DOHH2 (cell line): ENCODE data around the gene GRK6.
A peak's percentile ranks its signal among the peaks of the same experiment; 100 is the strongest.

ENCODE experiments used
- H3F3A ChIP-seq: fragments of 200-600 bp; sonication (generic), shearing (Covaris generic); 2 replicates; pipeline ENCODE4 v1.6.0; 2016; ENCODE audit warnings: antibody characterized with exemption, mild to moderate bottlenecking; ENCODE audit not compliant: control insufficient read depth, insufficient read depth
- H3K27ac ChIP-seq: fragments of 200-600 bp; sonication (generic); 2 replicates; pipeline ENCODE4 v1.5.1; 2014; ENCODE audit warnings: low read depth, mild to moderate bottlenecking, low read length, moderate library complexity
- H3K27me3 ChIP-seq: fragments of 200-600 bp; sonication (generic); 2 replicates; pipeline ENCODE4 v1.6.1; 2014; ENCODE audit warnings: mild to moderate bottlenecking, low read length, mixed read lengths; ENCODE audit not compliant: control insufficient read depth
- H3K36me3 ChIP-seq: fragments of 200-600 bp; sonication (generic); 2 replicates; pipeline ENCODE4 v1.6.1; 2014; ENCODE audit warnings: mild to moderate bottlenecking, low read length, moderate library complexity, mixed read lengths; ENCODE audit not compliant: control insufficient read depth
- H3K4me1 ChIP-seq: fragments of 200-600 bp; sonication (generic); 2 replicates; pipeline ENCODE4 v1.6.1; 2014; ENCODE audit warnings: mild to moderate bottlenecking, low read length, mixed read lengths; ENCODE audit not compliant: control insufficient read depth
- H3K4me2 ChIP-seq: fragments of 200-600 bp; sonication (generic); 2 replicates; pipeline ENCODE4 v1.6.0; 2014; ENCODE audit warnings: mild to moderate bottlenecking, low read length, moderate library complexity
- H3K4me3 ChIP-seq: fragments of 200-600 bp; sonication (generic); 2 replicates; pipeline ENCODE4 v1.5.1; 2014; ENCODE audit warnings: mild to moderate bottlenecking, low read length, mixed read lengths
- H3K79me2 ChIP-seq: fragments of 200-600 bp; sonication (generic); 2 replicates; pipeline ENCODE4 v1.6.1; 2014; ENCODE audit warnings: mild to moderate bottlenecking, low read length, mixed read lengths; ENCODE audit not compliant: control insufficient read depth
- H3K9me2 ChIP-seq: fragments of 200-600 bp; sonication (generic); replicated peaks from 2 replicates; pipeline ENCODE4 v1.6.1; 2014; ENCODE audit warnings: mild to moderate bottlenecking, low read length, mixed read lengths; ENCODE audit not compliant: control insufficient read depth
- H3K9me3 ChIP-seq: fragments of 200-600 bp; sonication (generic); 2 replicates; pipeline ENCODE4 v1.6.1; 2014; ENCODE audit warnings: antibody characterized with exemption, low read length, mixed read lengths; ENCODE audit not compliant: control insufficient read depth, insufficient read depth
- H4K20me1 ChIP-seq: fragments of 200-600 bp; sonication (generic); 2 replicates; pipeline ENCODE4 v1.6.0; 2014; ENCODE audit warnings: low read depth, mild to moderate bottlenecking, antibody characterized with exemption, low read length, moderate library complexity; ENCODE audit not compliant: control insufficient read depth, insufficient read depth
- EZH2phosphoT487 ChIP-seq: fragments of 200-600 bp; sonication (generic); IDR thresholded peaks from 2 replicates; pipeline ENCODE4 v1.6.1; 2017; ENCODE audit warnings: borderline replicate concordance, mild to moderate bottlenecking, antibody characterized with exemption, low read length, moderate library complexity, mixed read lengths
- TF ChIP-seq, protein P1 (sequence below): fragments of 200-600 bp; sonication (generic); IDR thresholded peaks from one replicate; pipeline ENCODE4 v1.5.1; 2014; ENCODE audit warnings: antibody characterized with exemption, mild to moderate bottlenecking, low read depth, low read length; ENCODE audit not compliant: poor library complexity, severe bottlenecking

The GRK6 gene

GRCh38 chr5:177384134-177384533 is 42.3 kb upstream of the GRK6 start, which contains the start of gene SLC34A1:
Gene SLC34A1, plus strand, starts transcription at chr5:177384434. Its CDS starts 1,308 bp downstream, at chr5:177385742.
- Histone ChIP-seq H3K4me2 (no peak within 1 kb of the TSS), H3F3A (peaks cover 4% of the 10 kb centered on the region), H3K9me3 (no peaks in the 10 kb centered on the region), H3K4me3 (no peak within 1 kb of the TSS), H3K27me3 (peaks cover 21% of the 10 kb centered on the region; the same call in 1 of the 2 replicates), H3K79me2 (no peaks in the 10 kb centered on the region), H3K4me1 (peaks cover 29% of the 10 kb centered on the region), H3K9me2 (no peaks in the 10 kb centered on the region), H3K36me3 (no peaks in the 10 kb centered on the region), H3K27ac (no peak within 1 kb of the TSS), H4K20me1 (no peaks in the 10 kb centered on the region)
- TF ChIP-seq EZH2phosphoT487, result no peak
- TF ChIP-seq, protein P1, sequence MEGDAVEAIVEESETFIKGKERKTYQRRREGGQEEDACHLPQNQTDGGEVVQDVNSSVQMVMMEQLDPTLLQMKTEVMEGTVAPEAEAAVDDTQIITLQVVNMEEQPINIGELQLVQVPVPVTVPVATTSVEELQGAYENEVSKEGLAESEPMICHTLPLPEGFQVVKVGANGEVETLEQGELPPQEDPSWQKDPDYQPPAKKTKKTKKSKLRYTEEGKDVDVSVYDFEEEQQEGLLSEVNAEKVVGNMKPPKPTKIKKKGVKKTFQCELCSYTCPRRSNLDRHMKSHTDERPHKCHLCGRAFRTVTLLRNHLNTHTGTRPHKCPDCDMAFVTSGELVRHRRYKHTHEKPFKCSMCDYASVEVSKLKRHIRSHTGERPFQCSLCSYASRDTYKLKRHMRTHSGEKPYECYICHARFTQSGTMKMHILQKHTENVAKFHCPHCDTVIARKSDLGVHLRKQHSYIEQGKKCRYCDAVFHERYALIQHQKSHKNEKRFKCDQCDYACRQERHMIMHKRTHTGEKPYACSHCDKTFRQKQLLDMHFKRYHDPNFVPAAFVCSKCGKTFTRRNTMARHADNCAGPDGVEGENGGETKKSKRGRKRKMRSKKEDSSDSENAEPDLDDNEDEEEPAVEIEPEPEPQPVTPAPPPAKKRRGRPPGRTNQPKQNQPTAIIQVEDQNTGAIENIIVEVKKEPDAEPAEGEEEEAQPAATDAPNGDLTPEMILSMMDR, result no peak

- TF ChIP-seq, protein P1, result no peak
- no peak for TF ChIP-seq EZH2phosphoT487
- H3K36me3 ChIP-seq, result no peaks in the 10 kb centered on the region
- H3F3A ChIP-seq, result peaks cover 13% of the 10 kb centered on the region
- peaks cover 45% of the 10 kb centered on the region for H3K4me1 ChIP-seq
- no peak overlapping the region for H3K4me3 ChIP-seq
- no peak overlapping the region for H3K27ac ChIP-seq
- H3K9me2 ChIP-seq, result no peaks in the 10 kb centered on the region
- H3K9me3 ChIP-seq, result no peaks in the 10 kb centered on the region
- H3K79me2 ChIP-seq, result no peaks in the 10 kb centered on the region
- no peak overlapping the region for H3K4me2 ChIP-seq
- peaks cover 21% of the 10 kb centered on the region; the same call in 1 of the 2 replicates for H3K27me3 ChIP-seq
- no peaks in the 10 kb centered on the region for H4K20me1 ChIP-seq
These were observed 40.8 kb upstream of the GRK6 start for GRCh38 chr5:177385720-177386119.

GRCh38 chr5:177386542-177386941 is 39.9 kb upstream of the GRK6 start:
- Histone ChIP-seq H3K9me3 (no peaks in the 10 kb centered on the region), H3K27me3 (peaks cover 21% of the 10 kb centered on the region; the same call in 1 of the 2 replicates), H3K27ac (no peak overlapping the region), H3K36me3 (no peaks in the 10 kb centered on the region), H3F3A (peaks cover 13% of the 10 kb centered on the region), H3K4me2 (peak overlapping the region; percentile 48; the same call in 1 of the 2 replicates), H3K4me1 (peaks cover 50% of the 10 kb centered on the region), H3K79me2 (no peaks in the 10 kb centered on the region), H3K9me2 (no peaks in the 10 kb centered on the region), H3K4me3 (no peak overlapping the region), H4K20me1 (no peaks in the 10 kb centered on the region)
- no peak for TF ChIP-seq EZH2phosphoT487
- TF ChIP-seq, protein P1, result no peak
